ENCODE results near the gene ZBTB32.

Gene ZBTB32

DNA sequence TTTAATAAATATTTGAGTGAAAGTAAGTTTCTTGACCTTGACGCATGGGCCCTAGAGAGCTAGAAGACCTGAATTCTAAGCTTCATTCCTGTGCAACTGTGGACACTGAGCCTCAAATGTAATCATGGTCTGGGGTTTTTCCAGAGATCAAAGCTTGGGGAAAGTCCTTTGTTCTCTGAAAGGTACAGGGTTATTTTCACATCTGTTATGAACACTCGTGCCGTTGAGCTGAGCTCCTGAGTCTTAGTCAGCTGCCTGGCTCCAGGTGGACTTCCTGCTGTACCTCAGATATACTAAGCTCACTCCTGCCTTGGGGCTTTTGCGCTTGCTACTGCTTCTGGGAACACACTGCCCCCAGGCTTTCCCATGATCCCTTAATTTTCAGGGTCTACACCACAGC lies 7.5 kb upstream of the ZBTB32 start:
- DNase-seq: no peak

DNA sequence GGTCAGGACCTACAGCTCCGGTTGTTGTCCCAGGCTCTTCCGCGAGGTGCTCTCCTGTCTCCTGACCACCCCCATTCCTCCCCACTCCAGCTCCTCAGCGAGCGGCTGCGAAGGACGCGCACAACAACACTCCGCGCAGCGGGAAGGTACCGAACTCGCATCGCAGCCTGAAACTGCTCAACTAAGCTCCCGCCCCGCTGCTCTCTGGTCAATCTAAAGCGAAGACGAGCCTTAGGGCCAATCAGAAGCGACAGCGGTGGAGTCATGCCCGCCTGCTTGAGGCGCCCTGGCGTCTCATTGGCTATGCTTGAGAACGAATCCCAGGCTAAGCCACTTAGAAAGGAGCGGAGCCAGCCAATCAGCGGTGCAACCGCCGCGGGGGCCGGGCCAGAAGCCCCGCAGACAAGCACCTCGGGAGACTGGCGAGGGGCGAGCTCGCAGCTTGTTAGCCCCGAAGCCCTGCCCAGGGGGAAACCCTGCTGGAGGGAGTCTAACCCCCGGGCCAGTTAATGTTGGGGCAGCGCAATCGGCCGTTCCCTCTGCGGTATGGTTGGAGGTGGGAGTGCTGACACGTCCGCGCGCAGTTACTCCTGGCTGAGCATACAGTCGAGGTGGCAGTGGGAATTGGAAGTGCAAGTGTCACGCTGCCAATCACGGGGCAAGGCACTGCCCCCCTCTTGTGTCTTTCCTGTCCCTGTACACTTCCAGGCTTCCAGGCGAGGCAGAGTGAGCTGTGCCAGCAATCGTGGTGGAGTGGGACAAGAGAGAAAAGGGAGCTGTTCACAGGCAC lies 1.9 kb upstream of the ZBTB32 start:
- DNase-seq: peak; percentile 95

DNA sequence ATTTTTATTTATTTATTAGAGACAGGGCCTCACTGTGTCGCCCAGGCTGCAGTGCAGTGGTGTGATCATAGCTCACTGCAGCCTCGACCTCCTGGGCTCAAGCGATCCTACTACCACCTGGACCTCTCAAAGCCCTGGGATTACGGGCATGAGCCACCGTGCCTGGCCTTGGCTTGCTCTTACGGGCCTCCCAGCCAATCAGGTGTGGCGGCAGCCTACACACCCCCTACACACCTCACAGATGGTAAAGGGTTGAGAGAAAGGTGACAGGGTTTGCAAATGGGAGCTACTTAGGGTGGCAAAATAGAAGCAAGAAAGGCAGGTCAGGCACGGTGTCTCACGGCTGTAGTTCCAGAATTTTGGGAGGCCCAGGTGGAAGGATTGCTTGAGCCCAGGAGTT lies 1.0 kb upstream of the ZBTB32 start:
- DNase-seq: no peak

DNA sequence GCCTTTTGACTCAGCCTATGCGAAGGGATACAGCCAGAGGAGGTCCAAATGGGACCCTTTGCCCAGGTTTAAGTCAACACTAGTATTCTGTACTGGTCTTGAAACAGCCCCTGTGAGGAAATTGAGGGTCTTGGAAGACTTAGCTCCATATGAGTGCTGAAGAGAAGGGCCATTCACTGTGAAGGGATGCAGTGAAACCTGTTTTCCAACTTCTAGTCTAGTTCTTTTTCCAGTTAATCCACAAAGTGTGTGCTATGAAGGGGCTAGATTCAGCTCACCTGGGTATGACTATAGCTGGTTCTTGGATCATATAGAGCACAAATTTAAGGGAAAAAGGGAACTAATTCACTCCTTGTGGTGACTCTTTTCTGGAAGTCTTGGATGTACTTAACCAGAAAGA lies 4.0 kb downstream of the ZBTB32 start:
- no peak for DNase-seq

DNA sequence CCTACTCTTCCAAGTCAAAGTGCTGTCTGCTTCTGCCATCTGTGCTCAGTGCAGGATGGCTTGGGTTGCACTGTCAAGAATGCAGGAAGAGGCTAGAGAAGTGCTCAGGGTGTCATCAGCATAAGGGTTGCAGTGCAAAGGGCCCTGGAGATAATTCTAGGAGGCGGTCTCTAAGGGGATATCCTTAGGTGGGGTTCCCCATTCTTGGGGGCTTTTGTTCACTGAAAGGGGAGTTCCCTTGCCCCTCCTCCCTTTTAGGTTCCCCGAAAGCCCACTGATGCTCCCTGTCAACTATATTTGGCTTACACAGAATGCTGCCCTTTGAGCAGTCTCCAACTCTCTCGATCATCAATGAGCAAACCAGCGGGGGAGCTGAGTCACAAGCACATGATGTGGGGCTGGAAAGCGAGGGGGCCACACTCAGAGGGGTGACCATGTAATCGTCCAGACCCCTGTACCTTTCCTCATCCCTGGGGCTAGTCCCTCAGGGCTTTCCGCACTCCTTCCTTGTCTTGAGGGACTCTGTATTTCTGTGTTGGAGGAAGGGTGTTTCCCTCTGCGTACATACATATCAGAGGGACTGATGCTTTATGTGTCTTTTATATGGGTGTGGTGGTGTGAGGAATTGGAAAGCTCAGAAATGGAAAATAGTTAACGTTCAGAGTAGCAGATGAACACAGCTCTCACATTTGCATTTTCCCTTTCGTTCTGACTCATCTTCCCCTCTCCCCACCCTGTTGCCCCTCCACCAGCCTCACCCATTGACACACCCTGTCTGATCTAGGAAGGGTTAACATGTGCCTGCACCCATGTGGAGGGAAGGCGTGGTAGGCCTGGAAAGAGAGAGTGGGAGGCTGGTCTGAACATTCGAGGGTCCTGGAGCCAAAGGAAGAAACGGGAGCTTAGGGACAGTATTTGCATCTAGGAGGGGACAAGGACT lies 6.7 kb downstream of the ZBTB32 start:
- no peak for DNase-seq

DNA sequence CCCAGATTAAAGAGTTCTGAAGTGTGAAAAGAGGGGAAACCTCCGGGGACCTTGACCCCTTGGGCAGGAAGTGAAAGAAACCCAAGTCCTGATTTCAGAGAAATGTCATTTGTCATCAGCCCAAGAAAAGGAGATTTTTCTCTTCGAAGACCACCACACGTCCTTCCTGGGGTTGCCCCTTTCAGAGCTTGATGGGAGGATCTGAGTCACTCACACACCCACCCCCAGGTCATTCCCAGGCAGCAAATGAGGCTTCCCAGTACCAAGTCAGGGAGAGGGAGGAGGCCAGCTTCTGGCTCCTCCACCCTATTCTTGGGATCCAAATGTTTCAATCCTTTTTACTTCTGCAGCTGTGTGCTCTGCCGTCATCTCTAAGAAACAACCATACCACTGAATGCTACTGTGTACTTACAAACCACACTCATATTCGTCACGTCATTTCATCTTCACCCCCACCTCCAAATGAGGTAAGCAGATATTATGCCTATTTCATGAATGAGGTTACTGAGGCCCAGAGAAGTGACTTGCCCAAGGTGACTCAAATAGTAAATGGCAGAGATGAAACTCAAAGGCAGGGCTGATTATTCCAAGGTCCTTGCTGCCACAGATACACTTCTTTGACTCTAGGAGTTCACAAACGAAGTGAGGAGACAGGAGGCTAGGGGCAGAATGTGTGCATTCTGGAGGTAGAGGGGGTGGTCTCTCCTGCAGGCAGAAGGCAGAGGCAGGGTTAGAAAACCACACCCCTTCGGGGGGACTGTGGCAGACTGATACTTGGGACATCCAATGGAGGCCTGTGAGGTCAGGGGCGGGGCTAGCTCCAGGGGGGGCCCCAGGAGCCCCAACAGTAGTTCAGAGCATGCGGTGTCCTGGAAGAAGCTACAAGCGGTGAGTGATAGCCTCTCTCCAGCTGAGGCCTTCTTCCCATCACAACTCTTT lies 8.5 kb downstream of the ZBTB32 start:
- DNase-seq: peak; percentile 48

DNA sequence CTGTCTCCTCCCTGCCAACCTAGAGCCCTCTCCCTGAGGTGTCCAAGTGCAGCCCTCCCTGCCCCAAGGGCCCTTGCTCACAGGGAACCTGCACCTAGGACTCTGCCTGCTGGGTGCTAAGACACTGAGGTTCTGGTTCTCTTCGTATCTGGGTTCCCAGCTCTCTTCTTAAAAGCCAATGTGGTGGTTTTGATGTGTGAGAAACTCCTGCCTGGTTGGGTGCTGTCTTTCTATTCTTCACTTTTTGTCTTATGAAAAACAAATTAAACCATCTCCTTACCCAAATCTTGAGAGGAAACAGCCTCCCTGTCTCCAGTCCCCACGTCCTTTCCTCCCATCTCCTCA lies 9.1 kb downstream of the ZBTB32 start:
- no peak for DNase-seq

DNA sequence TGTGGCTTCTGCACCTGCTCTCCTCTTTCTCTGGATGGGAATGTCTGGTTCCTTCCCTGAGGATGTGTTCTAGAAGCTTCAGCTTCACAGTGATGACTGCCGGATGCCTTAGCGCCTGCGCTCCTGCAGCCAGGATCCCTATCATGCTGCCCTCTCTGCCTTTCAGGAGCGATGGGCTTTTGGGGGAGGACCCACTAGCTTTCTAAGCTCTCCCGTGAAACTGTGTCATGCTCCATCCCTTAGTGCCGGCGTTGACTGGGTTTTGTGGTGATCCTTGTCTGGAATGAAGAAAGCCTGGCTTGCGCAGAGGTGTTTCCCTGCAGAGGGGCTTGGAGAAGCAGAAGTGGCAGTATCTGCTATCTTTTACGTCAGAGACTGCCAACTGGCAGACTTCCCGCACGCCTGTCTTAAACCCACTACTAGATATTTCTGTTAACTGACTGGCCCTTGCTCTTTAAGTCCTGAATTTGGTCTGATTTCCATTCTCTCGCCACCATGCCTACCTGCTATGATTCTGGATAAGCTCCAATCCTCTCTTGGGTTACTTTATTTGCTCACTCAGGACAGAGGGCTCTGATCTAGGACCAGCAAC lies 9.6 kb downstream of the ZBTB32 start:
- no peak for DNase-seq

DNA sequence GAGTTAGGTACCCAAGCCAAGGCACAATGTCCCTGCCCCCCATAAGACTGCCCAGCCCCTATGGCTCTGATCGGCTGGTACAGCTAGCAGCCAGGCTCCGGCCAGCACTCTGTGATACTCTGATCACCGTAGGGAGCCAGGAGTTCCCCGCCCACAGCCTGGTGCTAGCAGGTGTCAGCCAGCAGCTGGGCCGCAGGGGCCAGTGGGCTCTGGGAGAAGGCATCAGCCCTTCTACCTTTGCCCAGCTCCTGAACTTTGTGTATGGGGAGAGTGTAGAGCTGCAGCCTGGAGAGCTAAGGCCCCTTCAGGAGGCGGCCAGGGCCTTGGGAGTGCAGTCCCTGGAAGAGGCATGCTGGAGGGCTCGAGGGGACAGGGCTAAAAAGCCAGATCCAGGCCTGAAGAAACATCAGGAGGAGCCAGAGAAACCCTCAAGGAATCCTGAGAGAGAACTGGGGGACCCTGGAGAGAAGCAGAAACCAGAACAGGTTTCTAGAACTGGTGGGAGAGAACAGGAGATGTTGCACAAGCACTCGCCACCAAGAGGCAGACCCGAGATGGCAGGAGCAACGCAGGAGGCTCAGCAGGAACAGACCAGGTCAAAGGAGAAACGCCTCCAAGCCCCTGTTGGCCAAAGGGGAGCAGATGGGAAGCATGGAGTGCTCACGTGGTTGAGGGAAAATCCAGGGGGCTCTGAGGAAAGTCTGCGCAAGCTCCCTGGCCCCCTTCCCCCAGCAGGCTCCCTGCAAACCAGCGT lies 10.4 kb downstream of the ZBTB32 start:
- no peak for DNase-seq

DNA sequence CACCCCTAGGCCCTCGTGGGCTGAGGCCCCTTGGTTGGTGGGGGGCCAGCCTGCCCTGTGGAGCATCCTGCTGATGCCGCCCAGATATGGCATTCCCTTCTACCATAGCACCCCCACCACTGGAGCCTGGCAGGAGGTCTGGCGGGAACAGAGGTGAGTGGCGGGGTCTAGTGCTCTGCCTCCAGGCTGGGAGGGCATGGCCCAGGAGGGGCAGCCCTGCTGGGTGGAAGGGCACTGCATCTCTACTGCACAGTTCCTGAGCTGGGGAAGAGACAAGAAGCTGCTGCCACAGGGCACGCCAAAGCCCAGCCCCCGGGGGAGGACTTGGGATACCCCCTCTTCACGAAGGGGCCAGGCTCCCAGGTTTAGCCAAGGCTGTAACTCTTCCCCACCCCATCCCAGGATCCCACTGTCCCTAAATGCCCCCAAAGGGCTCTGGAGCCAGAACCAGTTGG lies 11.0 kb downstream of the ZBTB32 start:
- DNase-seq: no peak

DNA sequence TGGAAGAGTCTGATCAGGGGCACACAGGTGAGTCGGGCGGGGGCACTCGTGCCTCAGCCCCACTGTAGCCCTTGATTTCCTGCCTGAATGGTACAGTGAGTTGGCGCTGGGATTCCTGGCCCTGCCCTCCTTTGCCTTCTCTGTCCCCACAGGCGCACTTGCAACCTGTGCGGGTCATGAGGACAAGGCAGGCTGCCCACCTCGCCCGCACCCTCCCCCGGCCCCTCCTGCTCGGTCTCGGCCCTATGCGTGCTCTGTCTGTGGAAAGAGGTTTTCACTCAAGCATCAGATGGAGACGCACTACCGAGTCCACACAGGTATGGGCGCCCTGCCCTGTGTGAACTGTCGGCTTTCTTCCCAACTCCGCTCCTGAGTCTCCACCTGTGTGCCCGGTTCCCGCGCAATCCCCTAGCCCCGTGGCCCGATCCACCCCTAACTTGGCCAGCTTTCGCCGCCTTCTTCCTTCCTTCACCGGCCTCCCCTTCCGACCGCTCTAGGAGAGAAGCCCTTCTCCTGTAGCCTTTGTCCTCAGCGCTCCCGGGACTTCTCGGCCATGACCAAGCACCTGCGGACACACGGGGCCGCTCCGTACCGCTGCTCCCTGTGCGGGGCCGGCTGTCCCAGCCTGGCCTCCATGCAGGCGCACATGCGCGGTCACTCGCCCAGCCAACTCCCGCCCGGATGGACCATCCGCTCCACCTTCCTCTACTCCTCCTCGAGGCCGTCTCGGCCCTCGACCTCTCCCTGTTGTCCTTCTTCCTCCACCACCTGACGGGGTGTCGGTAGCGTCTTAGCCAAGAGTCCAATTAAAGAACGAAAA lies 11.8 kb downstream of the ZBTB32 start:
- DNase-seq: no peak

DNA sequence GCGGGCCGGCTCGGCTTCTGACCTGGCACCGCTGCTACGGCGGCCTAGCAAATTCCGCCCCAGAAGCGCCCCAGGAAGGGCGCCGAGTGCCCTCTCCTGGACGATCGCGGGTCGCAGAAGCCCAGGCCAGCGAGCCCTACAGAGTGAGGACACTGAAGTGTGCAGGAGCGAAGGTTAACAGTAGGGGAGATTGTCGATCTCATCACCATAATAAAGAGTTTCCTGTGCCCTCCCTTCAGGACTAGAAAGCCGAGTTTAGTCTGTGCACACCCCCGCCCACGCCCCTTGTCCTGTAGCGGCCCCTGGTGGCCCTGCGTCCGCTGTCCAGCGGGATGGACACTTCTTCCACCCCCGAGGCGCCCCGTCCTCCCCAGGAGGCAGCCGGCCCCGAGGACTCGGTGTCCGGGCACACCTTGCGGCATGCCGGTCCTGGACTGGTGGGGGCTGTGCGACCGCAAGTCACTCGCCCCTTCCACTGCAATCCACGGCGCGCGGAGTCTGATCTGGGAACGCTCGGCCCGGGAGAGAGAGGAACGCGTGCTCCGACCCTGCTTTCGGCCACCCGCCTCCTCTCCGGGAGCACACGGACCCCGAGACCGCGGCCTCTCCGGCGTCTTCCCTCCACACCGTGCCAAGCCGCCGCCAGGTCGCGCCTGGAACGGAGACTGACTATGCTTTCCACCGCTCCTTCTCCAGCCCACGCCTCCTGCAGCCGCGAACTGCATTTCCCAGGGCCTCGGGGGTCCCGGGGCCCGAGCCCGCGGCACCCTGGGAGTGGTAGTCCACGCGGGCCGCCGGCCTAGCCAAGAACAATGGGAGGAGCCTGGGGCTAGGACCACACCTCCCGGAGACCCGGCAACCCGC lies 12.7 kb downstream of the ZBTB32 start:
- DNase-seq: peak; percentile 98

DNA sequence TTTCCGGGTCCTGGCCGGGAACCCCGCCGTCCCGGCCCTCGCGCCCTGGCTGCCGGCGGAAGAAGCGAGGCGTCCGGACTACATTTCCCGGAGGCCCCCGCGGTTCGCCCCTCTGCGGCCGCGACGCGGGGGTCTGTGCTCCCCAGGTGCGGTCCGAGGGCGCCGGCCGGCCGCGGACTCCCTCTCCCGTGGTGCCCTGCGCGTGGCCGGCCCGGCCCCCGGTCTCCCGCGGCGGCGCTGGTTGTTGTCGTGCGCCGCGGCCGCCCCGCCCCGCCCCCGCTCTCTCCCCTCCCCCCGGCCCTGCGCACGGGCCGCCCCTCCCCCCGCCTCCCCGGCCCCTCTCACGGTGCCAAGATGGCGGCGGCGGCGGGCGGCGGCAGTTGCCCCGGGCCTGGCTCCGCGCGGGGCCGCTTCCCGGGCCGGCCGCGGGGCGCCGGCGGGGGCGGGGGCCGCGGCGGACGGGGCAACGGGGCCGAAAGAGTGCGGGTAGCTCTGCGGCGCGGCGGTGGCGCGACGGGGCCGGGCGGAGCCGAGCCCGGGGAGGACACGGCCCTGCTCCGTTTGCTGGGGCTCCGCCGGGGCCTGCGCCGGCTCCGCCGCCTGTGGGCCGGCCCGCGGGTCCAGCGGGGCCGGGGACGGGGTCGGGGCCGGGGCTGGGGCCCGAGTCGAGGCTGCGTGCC lies 13.4 kb downstream of the ZBTB32 start, which contains the start of gene KMT2B:
KMT2B (plus strand) TSS at position 339 of the 680 bp plus-strand sequence; CDS start at position 355, 16 bp downstream.
- no peak for DNase-seq

DNA sequence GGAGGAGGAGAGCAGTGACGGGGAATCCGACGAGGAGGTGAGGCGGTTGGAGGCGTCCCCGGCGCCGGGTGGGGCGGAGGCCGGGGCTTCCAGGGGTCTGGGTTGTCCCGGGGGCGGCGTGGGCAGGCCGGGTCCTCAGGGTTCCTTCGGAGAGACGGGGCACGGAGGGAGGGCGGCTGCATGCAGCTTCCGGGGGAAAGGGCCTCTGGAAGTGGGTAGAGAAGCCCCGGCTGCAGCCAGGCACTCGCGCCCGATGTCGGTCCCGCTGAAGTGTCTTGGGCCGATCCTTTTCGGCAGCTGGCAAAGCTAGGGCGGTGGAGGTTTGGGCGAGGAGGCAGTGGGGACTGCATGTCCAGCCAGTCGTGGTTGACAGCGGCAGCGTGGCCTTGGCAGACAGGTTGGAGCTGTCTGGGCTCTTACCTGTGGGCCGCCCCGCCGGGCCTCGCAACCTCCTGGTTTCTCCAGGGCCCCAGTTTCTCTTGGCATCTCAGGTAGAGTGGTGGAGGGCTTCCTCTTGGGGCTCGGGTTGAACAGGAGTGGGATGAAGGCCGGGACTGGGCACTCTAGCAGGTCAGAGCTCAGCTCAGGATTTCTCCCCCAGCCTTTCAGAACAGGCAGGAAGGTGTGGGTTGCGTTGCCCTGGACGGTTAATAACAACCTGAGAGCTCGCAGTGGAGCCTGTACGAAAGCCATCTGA lies 14.1 kb downstream of the ZBTB32 start:
- DNase-seq: no peak

DNA sequence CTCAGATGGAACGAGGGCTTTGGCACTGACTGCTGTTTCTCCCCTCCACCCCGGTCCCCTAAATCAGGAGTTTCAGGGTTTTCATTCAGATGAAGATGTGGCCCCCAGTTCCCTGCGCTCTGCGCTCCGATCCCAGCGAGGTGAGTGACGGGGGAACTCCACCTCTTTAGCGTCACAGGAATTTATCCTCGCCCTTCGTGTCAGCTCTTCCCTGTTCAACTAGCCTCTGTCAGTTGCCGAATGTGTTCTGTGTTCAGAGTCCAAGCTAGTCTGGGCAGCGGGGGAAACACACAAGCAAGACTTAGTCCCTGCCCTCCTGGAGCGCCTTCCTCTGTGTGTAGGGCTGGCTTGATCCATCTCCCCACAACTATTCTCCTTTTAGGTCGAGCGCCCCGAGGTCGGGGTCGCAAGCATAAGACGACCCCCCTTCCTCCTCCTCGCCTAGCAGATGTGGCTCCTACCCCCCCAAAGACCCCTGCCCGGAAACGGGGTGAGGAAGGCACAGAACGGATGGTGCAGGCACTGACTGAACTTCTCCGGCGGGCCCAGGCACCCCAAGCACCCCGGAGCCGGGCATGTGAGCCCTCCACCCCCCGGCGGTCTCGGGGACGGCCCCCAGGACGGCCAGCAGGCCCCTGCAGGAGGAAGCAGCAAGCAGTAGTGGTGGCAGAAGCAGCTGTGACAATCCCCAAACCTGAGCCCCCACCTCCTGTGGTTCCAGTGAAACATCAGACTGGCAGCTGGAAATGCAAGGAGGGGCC lies 15.2 kb downstream of the ZBTB32 start:
- DNase-seq: no peak

DNA sequence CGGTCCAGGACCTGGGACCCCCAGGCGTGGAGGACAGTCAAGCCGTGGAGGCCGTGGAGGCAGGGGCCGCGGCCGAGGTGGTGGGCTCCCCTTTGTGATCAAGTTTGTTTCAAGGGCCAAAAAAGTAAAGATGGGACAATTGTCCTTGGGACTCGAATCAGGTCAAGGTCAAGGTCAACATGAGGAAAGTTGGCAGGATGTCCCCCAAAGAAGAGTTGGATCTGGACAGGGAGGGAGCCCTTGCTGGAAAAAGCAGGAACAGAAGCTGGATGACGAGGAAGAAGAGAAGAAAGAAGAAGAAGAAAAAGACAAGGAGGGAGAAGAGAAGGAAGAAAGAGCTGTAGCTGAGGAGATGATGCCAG lies 15.8 kb downstream of the ZBTB32 start:
- DNase-seq: no peak

DNA sequence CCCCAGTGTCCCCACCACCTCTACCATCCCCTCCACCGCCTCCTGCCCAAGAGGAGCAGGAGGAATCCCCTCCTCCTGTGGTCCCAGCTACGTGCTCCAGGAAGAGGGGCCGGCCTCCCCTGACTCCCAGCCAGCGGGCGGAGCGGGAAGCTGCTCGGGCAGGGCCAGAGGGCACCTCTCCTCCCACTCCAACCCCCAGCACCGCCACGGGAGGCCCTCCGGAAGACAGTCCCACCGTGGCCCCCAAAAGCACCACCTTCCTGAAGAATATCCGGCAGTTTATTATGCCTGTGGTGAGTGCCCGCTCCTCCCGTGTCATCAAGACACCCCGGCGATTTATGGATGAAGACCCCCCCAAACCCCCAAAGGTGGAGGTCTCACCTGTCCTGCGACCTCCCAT lies 16.3 kb downstream of the ZBTB32 start:
- DNase-seq: no peak

DNA sequence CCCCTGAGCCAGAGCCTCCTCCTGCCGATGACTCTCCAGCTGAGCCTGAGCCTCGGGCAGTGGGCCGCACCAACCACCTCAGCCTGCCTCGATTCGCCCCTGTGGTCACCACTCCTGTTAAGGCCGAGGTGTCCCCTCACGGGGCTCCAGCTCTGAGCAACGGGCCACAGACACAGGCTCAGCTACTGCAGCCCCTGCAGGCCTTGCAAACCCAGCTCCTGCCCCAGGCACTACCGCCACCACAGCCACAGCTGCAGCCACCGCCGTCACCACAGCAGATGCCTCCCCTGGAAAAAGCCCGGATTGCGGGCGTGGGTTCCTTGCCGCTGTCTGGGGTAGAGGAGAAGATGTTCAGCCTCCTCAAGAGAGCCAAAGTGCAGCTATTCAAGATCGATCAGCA lies 17.0 kb downstream of the ZBTB32 start:
- DNase-seq: no peak
